WI38 (cell line): ENCODE data around the gene CD28.

Source experiments
- H3K4me3 ChIP-seq: 2 replicates; pipeline ENCODE4 v1.5.1; 2011; ENCODE audit warnings: low read depth, mild to moderate bottlenecking, control low read depth, low read length
- TF ChIP-seq, protein P1 (sequence below): IDR thresholded peaks from 2 replicates; pipeline ENCODE4 v1.5.1; 2012; ENCODE audit warnings: low read depth, mild to moderate bottlenecking, control low read depth, low read length

The CD28 gene

DNA sequence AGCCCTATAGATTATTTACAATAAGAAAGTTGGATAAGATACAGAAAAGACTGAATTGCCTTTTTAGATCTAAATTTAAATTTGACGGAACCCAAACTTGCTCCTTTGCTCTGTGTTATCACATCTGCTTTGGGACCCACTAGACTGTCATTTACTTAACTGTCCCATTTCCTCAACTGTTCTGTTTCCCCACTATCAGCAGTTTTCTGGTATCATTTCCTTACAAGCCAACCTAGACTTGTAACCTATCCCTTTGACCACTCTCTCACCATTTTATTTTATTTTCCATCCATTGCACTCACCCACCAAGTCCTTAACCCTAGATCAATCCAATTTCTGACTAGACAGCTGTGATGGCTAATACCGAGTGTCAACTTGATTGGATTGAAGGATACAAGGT lies 38.6 kb upstream of the CD28 start:
- TF ChIP-seq, protein P1, sequence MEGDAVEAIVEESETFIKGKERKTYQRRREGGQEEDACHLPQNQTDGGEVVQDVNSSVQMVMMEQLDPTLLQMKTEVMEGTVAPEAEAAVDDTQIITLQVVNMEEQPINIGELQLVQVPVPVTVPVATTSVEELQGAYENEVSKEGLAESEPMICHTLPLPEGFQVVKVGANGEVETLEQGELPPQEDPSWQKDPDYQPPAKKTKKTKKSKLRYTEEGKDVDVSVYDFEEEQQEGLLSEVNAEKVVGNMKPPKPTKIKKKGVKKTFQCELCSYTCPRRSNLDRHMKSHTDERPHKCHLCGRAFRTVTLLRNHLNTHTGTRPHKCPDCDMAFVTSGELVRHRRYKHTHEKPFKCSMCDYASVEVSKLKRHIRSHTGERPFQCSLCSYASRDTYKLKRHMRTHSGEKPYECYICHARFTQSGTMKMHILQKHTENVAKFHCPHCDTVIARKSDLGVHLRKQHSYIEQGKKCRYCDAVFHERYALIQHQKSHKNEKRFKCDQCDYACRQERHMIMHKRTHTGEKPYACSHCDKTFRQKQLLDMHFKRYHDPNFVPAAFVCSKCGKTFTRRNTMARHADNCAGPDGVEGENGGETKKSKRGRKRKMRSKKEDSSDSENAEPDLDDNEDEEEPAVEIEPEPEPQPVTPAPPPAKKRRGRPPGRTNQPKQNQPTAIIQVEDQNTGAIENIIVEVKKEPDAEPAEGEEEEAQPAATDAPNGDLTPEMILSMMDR: no peak
- H3K4me3 ChIP-seq: no peak overlapping the region

GRCh38 chr2:203669820-203670219 lies 36.6 kb upstream of the CD28 start:
- H3K4me3 ChIP-seq: no peak overlapping the region
- TF ChIP-seq, protein P1: no peak

DNA sequence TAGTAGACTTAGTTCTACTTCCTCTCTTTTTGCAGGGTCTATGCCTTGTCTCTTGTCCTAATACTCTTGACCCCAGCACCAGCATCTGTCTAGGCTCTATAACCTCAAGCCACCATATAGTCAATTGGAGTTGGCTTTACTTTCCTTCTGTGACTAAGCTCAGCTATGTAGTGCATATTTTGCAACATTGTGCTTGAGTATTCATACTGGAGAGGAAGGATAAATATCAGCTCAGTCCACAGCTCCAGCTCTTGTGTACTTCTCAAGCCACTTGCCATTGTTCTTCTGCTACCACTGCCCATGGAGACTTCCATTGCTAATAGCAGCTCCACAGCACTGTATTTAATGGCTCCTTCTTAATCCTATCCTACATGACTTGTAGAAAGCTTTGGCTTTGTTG lies 35.5 kb upstream of the CD28 start:
- no peak overlapping the region for H3K4me3 ChIP-seq
- TF ChIP-seq, protein P1: no peak

- TF ChIP-seq, protein P1: no peak
- H3K4me3 ChIP-seq: no peak overlapping the region
Observed at GRCh38 chr2:203671876-203672275, 34.6 kb upstream of the CD28 start.

GRCh38 chr2:203672856-203673255 lies 33.6 kb upstream of the CD28 start:
- H3K4me3 ChIP-seq: no peak overlapping the region
- TF ChIP-seq, protein P1: no peak

DNA sequence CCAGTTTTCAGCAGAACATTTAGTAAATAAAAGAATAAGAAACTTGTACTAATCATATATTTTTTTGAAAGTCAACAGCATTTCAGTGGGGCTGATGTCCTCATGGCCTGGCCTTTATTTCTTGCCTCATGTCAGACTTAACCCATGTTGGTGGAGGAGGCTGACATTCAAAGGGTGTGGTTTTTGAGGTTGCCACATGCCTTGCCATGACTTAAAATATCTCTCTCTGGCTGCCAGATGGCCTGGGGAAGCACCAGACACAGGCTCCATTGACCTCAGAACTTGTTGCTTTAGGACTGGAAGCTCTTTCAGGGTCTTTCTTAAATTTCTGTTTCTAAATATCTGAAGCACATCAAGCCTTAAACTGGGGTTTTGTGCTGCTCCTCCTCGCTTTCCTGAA lies 32.5 kb upstream of the CD28 start:
- TF ChIP-seq, protein P1: no peak
- H3K4me3 ChIP-seq: no peak overlapping the region

DNA sequence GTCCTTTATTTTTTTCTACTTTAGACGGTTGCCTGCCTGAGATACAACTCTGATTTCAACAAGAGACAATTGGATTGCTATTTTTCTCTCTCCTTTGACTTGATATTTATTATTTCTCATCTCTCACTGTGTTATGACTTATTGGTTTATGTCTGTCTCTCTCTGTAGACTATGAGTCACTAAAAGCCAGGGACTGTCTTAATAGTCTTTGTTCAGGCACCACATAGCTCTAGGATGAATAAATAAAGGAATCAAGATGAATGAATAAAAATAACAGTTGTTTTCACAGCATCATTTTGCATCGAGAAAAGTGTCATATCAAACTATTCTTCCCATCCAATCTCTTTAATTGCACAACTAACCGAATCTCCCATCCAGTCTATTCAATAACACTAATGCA lies 31.4 kb upstream of the CD28 start:
- TF ChIP-seq, protein P1: no peak
- H3K4me3 ChIP-seq: no peak overlapping the region
